Epithelial cell of prostate (primary cell): Measurements from ENCODE around the gene RAB39B.

Experiments
- DNase-seq: peaks from one replicate; pipeline ENCODE4 v3.0.0-alpha.2; 2011; ENCODE audit warnings: low read depth, low spot score
- H3K27ac ChIP-seq: fragments of 450-650 bp; 2 replicates; pipeline ENCODE4 v1.5.1; 2017; ENCODE audit warnings: mild to moderate bottlenecking

RAB39B gene

GRCh38 chrX:155216179-155216939 lies 47.9 kb downstream of the RAB39B start, which contains the start of gene VBP1:
Gene VBP1, plus strand, starts transcription at chrX:155216460. Its CDS starts 23 bp downstream, at chrX:155216483.
- H3K27ac ChIP-seq = peak within 1 kb of the TSS; percentile 49
- DNase-seq = peak; percentile 89

- no peak for DNase-seq
- H3K27ac ChIP-seq = peak overlapping the region; percentile 49
Measured at GRCh38 chrX:155215443-155216178, 48.7 kb downstream of the RAB39B start.

- H3K27ac ChIP-seq = no peak overlapping the region
- DNase-seq = no peak
Measured at GRCh38 chrX:155213731-155214130, 50.6 kb downstream of the RAB39B start.

GRCh38 chrX:155211208-155211607 lies 53.1 kb downstream of the RAB39B start:
- H3K27ac ChIP-seq = no peak overlapping the region
- DNase-seq = no peak
